GM19455 (cell line): ENCODE measurements around the gene GPI.
"Not testable (repeated sequence)": the region's sequence is repeated elsewhere in the genome, so short reads cannot be mapped to it uniquely, and the experiment has no call there.

Experiments used
- ATAC-seq: cut with Tn5 transposase; IDR thresholded peaks from one replicate; pipeline ENCODE4 v1.9.1; 2021; ENCODE audit not compliant: unreplicated experiment

Gene GPI

GRCh38 chr19:34364830-34365462, at the start of gene GPI:
GPI (plus strand) TSS chr19:34365196; CDS start chr19:34365267, 71 bp downstream.
- peak; percentile 87 for ATAC-seq

- ATAC-seq = no peak
Measured at GRCh38 chr19:34316247-34316646, 48.7 kb upstream of the GPI start.

- ATAC-seq = no peak
Measured at GRCh38 chr19:34316741-34317301, 48.2 kb upstream of the GPI start.

GRCh38 chr19:34317311-34317927, 47.6 kb upstream of the GPI start:
- ATAC-seq = no peak

- ATAC-seq = no peak
Measured at GRCh38 chr19:34319230-34319585, 45.8 kb upstream of the GPI start.

GRCh38 chr19:34319785-34320184, 45.2 kb upstream of the GPI start:
- ATAC-seq = no peak

- no peak for ATAC-seq
Measured at GRCh38 chr19:34320277-34320676, 44.7 kb upstream of the GPI start.

- ATAC-seq = no peak
Measured at GRCh38 chr19:34321735-34322134, 43.3 kb upstream of the GPI start.

GRCh38 chr19:34323433-34324204, 41.4 kb upstream of the GPI start:
- ATAC-seq = no peak

- ATAC-seq = no peak
Measured at GRCh38 chr19:34324320-34324719, 40.7 kb upstream of the GPI start.

GRCh38 chr19:34325181-34325580, 39.8 kb upstream of the GPI start:
- ATAC-seq = no peak

- no peak for ATAC-seq
Measured at GRCh38 chr19:34325981-34326787, 38.8 kb upstream of the GPI start.

- ATAC-seq = no peak
Measured at GRCh38 chr19:34327851-34328250, 37.1 kb upstream of the GPI start.

GRCh38 chr19:34328982-34329381, 36.0 kb upstream of the GPI start:
- no peak for ATAC-seq

- no peak for ATAC-seq
Measured at GRCh38 chr19:34330116-34330515, 34.9 kb upstream of the GPI start.

- not testable (repeated sequence) for ATAC-seq
Measured at GRCh38 chr19:34330596-34330995, 34.4 kb upstream of the GPI start.

- ATAC-seq = not testable (repeated sequence)
Measured at GRCh38 chr19:34331596-34331995, 33.4 kb upstream of the GPI start.

GRCh38 chr19:34332027-34332760, 32.8 kb upstream of the GPI start:
- ATAC-seq = no peak

- ATAC-seq = no peak
Measured at GRCh38 chr19:34335914-34336313, 29.1 kb upstream of the GPI start.

GRCh38 chr19:34336781-34337271, 28.2 kb upstream of the GPI start:
- no peak for ATAC-seq
